DOHH2 (cell line): Measurements from ENCODE around the gene PROZ.

Experiments used
- H3F3A ChIP-seq: fragments of 200-600 bp; sonication (generic), shearing (Covaris generic); 2 replicates; pipeline ENCODE4 v1.6.0; 2016; ENCODE audit warnings: antibody characterized with exemption, mild to moderate bottlenecking; ENCODE audit not compliant: control insufficient read depth, insufficient read depth
- H3K27ac ChIP-seq: fragments of 200-600 bp; sonication (generic); 2 replicates; pipeline ENCODE4 v1.5.1; 2014; ENCODE audit warnings: low read depth, mild to moderate bottlenecking, low read length, moderate library complexity
- H3K27me3 ChIP-seq: fragments of 200-600 bp; sonication (generic); 2 replicates; pipeline ENCODE4 v1.6.1; 2014; ENCODE audit warnings: mild to moderate bottlenecking, low read length, mixed read lengths; ENCODE audit not compliant: control insufficient read depth
- H3K36me3 ChIP-seq: fragments of 200-600 bp; sonication (generic); 2 replicates; pipeline ENCODE4 v1.6.1; 2014; ENCODE audit warnings: mild to moderate bottlenecking, low read length, moderate library complexity, mixed read lengths; ENCODE audit not compliant: control insufficient read depth
- H3K4me1 ChIP-seq: fragments of 200-600 bp; sonication (generic); 2 replicates; pipeline ENCODE4 v1.6.1; 2014; ENCODE audit warnings: mild to moderate bottlenecking, low read length, mixed read lengths; ENCODE audit not compliant: control insufficient read depth
- H3K4me2 ChIP-seq: fragments of 200-600 bp; sonication (generic); 2 replicates; pipeline ENCODE4 v1.6.0; 2014; ENCODE audit warnings: mild to moderate bottlenecking, low read length, moderate library complexity
- H3K4me3 ChIP-seq: fragments of 200-600 bp; sonication (generic); 2 replicates; pipeline ENCODE4 v1.5.1; 2014; ENCODE audit warnings: mild to moderate bottlenecking, low read length, mixed read lengths
- H3K79me2 ChIP-seq: fragments of 200-600 bp; sonication (generic); 2 replicates; pipeline ENCODE4 v1.6.1; 2014; ENCODE audit warnings: mild to moderate bottlenecking, low read length, mixed read lengths; ENCODE audit not compliant: control insufficient read depth
- H3K9me2 ChIP-seq: fragments of 200-600 bp; sonication (generic); replicated peaks from 2 replicates; pipeline ENCODE4 v1.6.1; 2014; ENCODE audit warnings: mild to moderate bottlenecking, low read length, mixed read lengths; ENCODE audit not compliant: control insufficient read depth
- H3K9me3 ChIP-seq: fragments of 200-600 bp; sonication (generic); 2 replicates; pipeline ENCODE4 v1.6.1; 2014; ENCODE audit warnings: antibody characterized with exemption, low read length, mixed read lengths; ENCODE audit not compliant: control insufficient read depth, insufficient read depth
- H4K20me1 ChIP-seq: fragments of 200-600 bp; sonication (generic); 2 replicates; pipeline ENCODE4 v1.6.0; 2014; ENCODE audit warnings: low read depth, mild to moderate bottlenecking, antibody characterized with exemption, low read length, moderate library complexity; ENCODE audit not compliant: control insufficient read depth, insufficient read depth
- CTCF ChIP-seq: fragments of 200-600 bp; sonication (generic); IDR thresholded peaks from one replicate; pipeline ENCODE4 v1.5.1; 2014; ENCODE audit warnings: antibody characterized with exemption, mild to moderate bottlenecking, low read depth, low read length; ENCODE audit not compliant: poor library complexity, severe bottlenecking
- EZH2phosphoT487 ChIP-seq: fragments of 200-600 bp; sonication (generic); IDR thresholded peaks from 2 replicates; pipeline ENCODE4 v1.6.1; 2017; ENCODE audit warnings: borderline replicate concordance, mild to moderate bottlenecking, antibody characterized with exemption, low read length, moderate library complexity, mixed read lengths

Gene PROZ

GRCh38 chr13:113178070-113178895 lies 19.8 kb downstream of the PROZ start:
- no peaks in the 10 kb centered on the region for H4K20me1 ChIP-seq
- H3K4me2 ChIP-seq = no peak overlapping the region
- TF ChIP-seq EZH2phosphoT487 (no peak), CTCF (no peak)
- H3K4me1 ChIP-seq = no peaks in the 10 kb centered on the region
- peaks cover 80% of the 10 kb centered on the region for H3K36me3 ChIP-seq
- H3K27me3 ChIP-seq = no peaks in the 10 kb centered on the region
- H3K9me2 ChIP-seq = no peaks in the 10 kb centered on the region
- H3K9me3 ChIP-seq = no peaks in the 10 kb centered on the region
- no peaks in the 10 kb centered on the region for H3K79me2 ChIP-seq
- no peaks in the 10 kb centered on the region for H3F3A ChIP-seq
- no peak overlapping the region for H3K27ac ChIP-seq
- no peak overlapping the region for H3K4me3 ChIP-seq

GRCh38 chr13:113178896-113179167 lies 20.4 kb downstream of the PROZ start:
- H4K20me1 ChIP-seq = no peaks in the 10 kb centered on the region
- H3F3A ChIP-seq = no peaks in the 10 kb centered on the region
- H3K27me3 ChIP-seq = no peaks in the 10 kb centered on the region
- H3K36me3 ChIP-seq = peaks cover 85% of the 10 kb centered on the region
- H3K9me3 ChIP-seq = no peaks in the 10 kb centered on the region
- H3K4me3 ChIP-seq = no peak overlapping the region
- no peak overlapping the region for H3K27ac ChIP-seq
- no peaks in the 10 kb centered on the region for H3K9me2 ChIP-seq
- TF ChIP-seq CTCF (no peak), EZH2phosphoT487 (no peak)
- no peaks in the 10 kb centered on the region for H3K79me2 ChIP-seq
- H3K4me2 ChIP-seq = no peak overlapping the region
- H3K4me1 ChIP-seq = no peaks in the 10 kb centered on the region

- no peaks in the 10 kb centered on the region for H3K9me2 ChIP-seq
- no peak overlapping the region for H3K4me3 ChIP-seq
- no peaks in the 10 kb centered on the region for H3K9me3 ChIP-seq
- H3K36me3 ChIP-seq = peaks cover 89% of the 10 kb centered on the region
- H3F3A ChIP-seq = no peaks in the 10 kb centered on the region
- H4K20me1 ChIP-seq = no peaks in the 10 kb centered on the region
- no peak overlapping the region for H3K27ac ChIP-seq
- no peak for TF ChIP-seq CTCF
- TF ChIP-seq EZH2phosphoT487 = no peak
- H3K79me2 ChIP-seq = no peaks in the 10 kb centered on the region
- no peak overlapping the region for H3K4me2 ChIP-seq
- no peaks in the 10 kb centered on the region for H3K27me3 ChIP-seq
- H3K4me1 ChIP-seq = no peaks in the 10 kb centered on the region
Observed at GRCh38 chr13:113179374-113180230, 21.2 kb downstream of the PROZ start.
